IMR-90 (cell line): Measurements from ENCODE around the gene CSF1. TPM values are rescaled to one million over a fixed set of nuclear protein-coding genes. Genes with fewer than 3 reads are reported as not detected.

Experiments used
- ATAC-seq: fragments of 200-7000 bp; cut with Tn5 transposase; 2 replicates; pipeline ENCODE4 v1.9.1; 2020; ENCODE audit warnings: low read depth, mild to moderate bottlenecking, moderate library complexity
- BruUV-seq: library from RNA; stranded (reverse); fragments of 400-500 nt; replicated peaks from 2 replicates; lab custom pipeline; 2021; lab: Mats Ljungman, UMichigan
- CTCF ChIA-PET: fragments of 300-600 bp; formaldehyde crosslinking; extraction: SDS; loops from one replicate; lab custom pipeline; 2021; ENCODE audit warnings: antibody characterized with exemption; lab: Yijun Ruan, JAX
- POLR2A ChIA-PET: fragments of 300-600 bp; sonication (Branson Sonifier 250); formaldehyde crosslinking; loops from one replicate; lab custom pipeline; 2022; ENCODE audit warnings: antibody characterized with exemption; ENCODE audit not compliant: unreplicated experiment; lab: Charles Lee
- DNase-seq: peaks from one replicate; pipeline ENCODE4 v3.0.0; 2013
- H2AFZ ChIP-seq: replicated peaks from 2 replicates; pipeline ENCODE3; 2013; ENCODE audit warnings: low read length, mild to moderate bottlenecking; ENCODE audit not compliant: poor library complexity
- H2AK5ac ChIP-seq: 2 replicates; pipeline ENCODE4 v1.6.1; 2013; ENCODE audit warnings: low read depth, low read length, inconsistent platforms
- H2AK9ac ChIP-seq: replicated peaks from 2 replicates; pipeline ENCODE3; 2013; ENCODE audit warnings: mild to moderate bottlenecking, low read depth, low read length, moderate library complexity; ENCODE audit not compliant: poor library complexity
- H2BK120ac ChIP-seq: 2 replicates; pipeline ENCODE4 v1.6.1; 2013; ENCODE audit warnings: low read depth, low read length, inconsistent platforms
- H2BK15ac ChIP-seq: 3 replicates; pipeline ENCODE4 v1.6.1; 2013; ENCODE audit warnings: low read depth, low read length, inconsistent platforms
- H2BK20ac ChIP-seq: 2 replicates; pipeline ENCODE4 v1.6.1; 2013; ENCODE audit warnings: low read depth, mild to moderate bottlenecking, inconsistent platforms, low read length, moderate library complexity
- H2BK5ac ChIP-seq: 2 replicates; pipeline ENCODE4 v1.6.1; 2013; ENCODE audit warnings: mild to moderate bottlenecking, low read depth, low read length, inconsistent platforms; ENCODE audit not compliant: poor library complexity, severe bottlenecking
- H3K14ac ChIP-seq: replicated peaks from 2 replicates; pipeline ENCODE4 v1.6.1; 2013; ENCODE audit warnings: low read depth, low read length, inconsistent platforms
- H3K18ac ChIP-seq: 2 replicates; pipeline ENCODE4 v1.6.1; 2013; ENCODE audit warnings: low read depth, low read length, control low read depth
- H3K23ac ChIP-seq: 2 replicates; pipeline ENCODE4 v1.6.1; 2013; ENCODE audit warnings: low read depth, low read length, inconsistent platforms
- H3K27ac ChIP-seq: 2 replicates; pipeline ENCODE4 v1.5.1; 2013; ENCODE audit warnings: mild to moderate bottlenecking, control low read depth, low read length; ENCODE audit not compliant: insufficient read depth
- H3K27me3 ChIP-seq: 2 replicates; pipeline ENCODE4 v1.6.1; 2013; ENCODE audit warnings: low read length; ENCODE audit not compliant: control insufficient read depth, insufficient read depth
- H3K36me3 ChIP-seq: 2 replicates; pipeline ENCODE4 v1.6.1; 2013; ENCODE audit warnings: low read length, mixed read lengths; ENCODE audit not compliant: control insufficient read depth, insufficient read depth
- H3K4ac ChIP-seq: 2 replicates; pipeline ENCODE4 v1.6.1; 2013; ENCODE audit warnings: low read depth, low read length, inconsistent platforms
- H3K4me1 ChIP-seq: 2 replicates; pipeline ENCODE4 v1.6.1; 2013; ENCODE audit warnings: low read length, mixed read lengths; ENCODE audit not compliant: control insufficient read depth, insufficient read depth
- H3K4me2 ChIP-seq: 2 replicates; pipeline ENCODE4 v1.6.1; 2013; ENCODE audit warnings: low read depth, mild to moderate bottlenecking, control low read depth, low read length, moderate library complexity
- H3K4me3 ChIP-seq: 2 replicates; pipeline ENCODE4 v1.5.1; 2013; ENCODE audit warnings: low read depth, mild to moderate bottlenecking, control low read depth, low read length, moderate library complexity; ENCODE audit not compliant: insufficient read depth
- H3K56ac ChIP-seq: 2 replicates; pipeline ENCODE4 v1.6.1; 2013; ENCODE audit warnings: low read length, inconsistent platforms; ENCODE audit not compliant: insufficient read depth; ENCODE audit errors: extremely low read depth
- H3K79me1 ChIP-seq, 2 experiments: 2 replicates each; pipeline ENCODE4 v1.6.1; 2013; ENCODE audit warnings: low read length in 2 of 2, inconsistent platforms in 1 of 2, low read depth in 1 of 2
- H3K9ac ChIP-seq: 2 replicates; pipeline ENCODE4 v1.6.1; 2013; ENCODE audit warnings: low read depth, low read length, control low read depth
- H3K9me1 ChIP-seq: 2 replicates; pipeline ENCODE4 v1.6.1; 2013; ENCODE audit warnings: low read length, inconsistent platforms; ENCODE audit not compliant: insufficient read depth
- H3K9me3 ChIP-seq: 2 replicates; pipeline ENCODE4 v1.6.1; 2013; ENCODE audit warnings: low read length; ENCODE audit not compliant: control insufficient read depth, insufficient read depth
- H4K20me1 ChIP-seq: 2 replicates; pipeline ENCODE4 v1.6.1; 2013; ENCODE audit warnings: low read length, inconsistent platforms; ENCODE audit not compliant: insufficient read depth
- H4K5ac ChIP-seq: 2 replicates; pipeline ENCODE4 v1.6.1; 2013; ENCODE audit warnings: mild to moderate bottlenecking, low read depth, low read length, control low read depth
- H4K8ac ChIP-seq, 2 experiments: 2 replicates each; pipeline ENCODE4 v1.6.1; 2013; ENCODE audit warnings: low read depth in 2 of 2, low read length in 2 of 2, control low read depth in 1 of 2, inconsistent platforms in 1 of 2
- H4K91ac ChIP-seq: 2 replicates; pipeline ENCODE4 v1.6.1; 2013; ENCODE audit warnings: low read depth, low read length, inconsistent platforms; ENCODE audit not compliant: insufficient read depth
- CHD1 ChIP-seq: IDR thresholded peaks from 2 replicates; pipeline ENCODE4 v1.6.1; 2012; ENCODE audit warnings: low read depth, low read length, improper control_type of control experiment
- MAFK ChIP-seq: IDR thresholded peaks from 2 replicates; pipeline ENCODE4 v1.6.1; 2012; ENCODE audit warnings: low read depth, low read length, improper control_type of control experiment
- MAZ ChIP-seq: IDR thresholded peaks from 2 replicates; pipeline ENCODE4 v1.6.1; 2012; ENCODE audit warnings: low read depth, mild to moderate bottlenecking, low read length, improper control_type of control experiment, moderate library complexity, borderline replicate concordance
- MXI1 ChIP-seq: IDR thresholded peaks from 2 replicates; pipeline ENCODE4 v1.6.1; 2012; ENCODE audit warnings: low read depth, mild to moderate bottlenecking, low read length, moderate library complexity, borderline replicate concordance
- WGBS, 2 experiments: methylation state at CpG; one replicate each; pipeline versions ENCODE4 v1.1.5 to v1.1.7; 2013; ENCODE audit warnings: missing lambda C conversion rate in 2 of 2; ENCODE audit not compliant: insufficient read length in 1 of 2; ENCODE audit errors: extremely low coverage in 2 of 2; 5-methylcytosine and 5-hydroxymethylcytosine counted together
- dilution Hi-C: fragments of 300-500 bp; cut with HindIII; formaldehyde crosslinking; loops from one replicate; pipeline ENCODE4 v1.14.3; 2018; ENCODE audit warnings: low sequenced_read_pairs; ENCODE audit not compliant: unreplicated experiment
- in situ Hi-C: fragments of 300-500 bp; cut with MboI; formaldehyde crosslinking; loops from 3 replicates; pipeline ENCODE4 v1.14.3; 2019; ENCODE audit warnings: low sequenced_read_pairs, inconsistent platforms, mixed read lengths
- intact Hi-C: fragments of 100-400 bp; cut with micrococcal nuclease; formaldehyde crosslinking; loops from 2 replicates; pipeline ENCODE4 v1.10.0; 2022
- polyA plus RNA-seq, 3 experiments: library from polyadenylated mRNA; depleted of rRNA; stranded (reverse); fragments of >200 nt; gene quantifications; 2 replicates each; pipeline ENCODE4 v1.2.3, GENCODE V29; 2012; ENCODE audit warnings: low replicate concordance in 1 of 3
- total RNA-seq: library from RNA; depleted of rRNA; stranded (reverse); fragments of >200 nt; gene quantifications from 2 replicates; pipeline ENCODE4 v1.2.3, GENCODE V29; 2012

The CSF1 gene
- total and polyA plus RNA-seq, 2 of the 4 experiments (the other 2 are of a cell fraction): 14.3 to 22.0 TPM

GRCh38 chr1:109930252-109930993, 19.8 kb downstream of the CSF1 start (continued):
- TF ChIP-seq CHD1 (no peak), MAFK (no peak)

- in situ Hi-C loops: no loop called here
- POLR2A ChIA-PET: no interaction called here
Observed at GRCh38 chr1:109931189-109931731, 20.6 kb downstream of the CSF1 start.

More at GRCh38 chr1:109931189-109931731, 20.6 kb downstream of the CSF1 start:
- H3K56ac ChIP-seq: no peak overlapping the region
- dilution Hi-C loops: no loop called here
- no TSS peak for BruUV-seq
- H4K5ac ChIP-seq: no peak overlapping the region
- H4K20me1 ChIP-seq: peaks cover 7% of the 10 kb centered on the region; the same call in 1 of the 2 replicates
- H3K9ac ChIP-seq: no peak overlapping the region
- H3K9me3 ChIP-seq: no peaks in the 10 kb centered on the region
- H2BK20ac ChIP-seq: no peak overlapping the region
- H2AK5ac ChIP-seq: peak overlapping the region; percentile 11; the same call in 1 of the 2 replicates
- ATAC-seq (peak; percentile 74), DNase-seq (peak; percentile 77)
- H3K18ac ChIP-seq: no peak overlapping the region
- H3K9me1 ChIP-seq: peaks cover 17% of the 10 kb centered on the region
- no peak overlapping the region for H2BK5ac ChIP-seq
- peak overlapping the region; percentile 61 for H2AFZ ChIP-seq
- H3K4me1 ChIP-seq: peaks cover 23% of the 10 kb centered on the region
- H3K14ac ChIP-seq: no peak overlapping the region
- H3K4me2 ChIP-seq: no peak overlapping the region
- peak overlapping the region; percentile 60 for H2AK9ac ChIP-seq
- H3K4ac ChIP-seq: peak overlapping the region; percentile 48
- peaks cover 34% of the 10 kb centered on the region for H3K36me3 ChIP-seq
- peak overlapping the region; percentile 16; the same call in 1 of the 2 replicates for H3K27ac ChIP-seq
- H3K23ac ChIP-seq: no peak overlapping the region
- TF ChIP-seq MAZ: 0 out of 2 replicates have a peak, but pooled peaks have one; percentile 31
- no peak for TF ChIP-seq MXI1
- peak overlapping the region in 1 of 2 experiments; percentile 31; a peak in 2 of 4 replicates for H4K8ac ChIP-seq
- peak overlapping the region; percentile 29; the same call in 1 of the 2 replicates for H4K91ac ChIP-seq
- 31% methylated on average over 6 of the region's 10 CpGs; no CpG with 5 or more reads in 1 of the 2 experiments for WGBS, 2 experiments
- peaks cover 2 to 24% of the 10 kb centered on the region in 2 experiments; a peak in 3 of 4 replicates for H3K79me1 ChIP-seq
- intact Hi-C loops: loop anchor here (5.0 kb wide), 1 partner anchor 51 kb away; the partner anchor contains the start of gene AHCYL1
- no peaks in the 10 kb centered on the region for H3K27me3 ChIP-seq
- H3K4me3 ChIP-seq: no peak overlapping the region
- CTCF ChIA-PET: interaction anchor here (1.5 to 1.8 kb wide), 2 partner anchors 48 to 53 kb away, joined by 3 to 4 read pairs; no protein-coding TSS in a partner anchor
- 0 out of 2 replicates have a peak overlapping the region, but pooled peaks have one; percentile 3 for H2BK120ac ChIP-seq
- no peak overlapping the region; the same call in 2 of the 3 replicates for H2BK15ac ChIP-seq
